Measurements from ENCODE around the gene ARSB.

ARSB gene

GRCh38 chr5:79005936-79006631, 21.0 kb upstream of the ARSB start:
- no peak for DNase-seq (ENCODE audit: low read depth in 1 of 2, low spot score in 1 of 2)
- Histone ChIP-seq H3K27ac (replicated peaks) (no peak overlapping the region), H3K4me3 (replicated peaks; ENCODE audit: insufficient read depth, low read length) (no peak overlapping the region), H3K27me3 (ENCODE audit: insufficient read depth, poor library complexity, severe bottlenecking) (no peaks in the 10 kb centered on the region)
- TF ChIP-seq SPI1 (IDR thresholded peaks at IDR 0.05; ENCODE audit: borderline replicate concordance, low read depth) (no peak), POLR2AphosphoS5 (IDR thresholded peaks at IDR 0.05; ENCODE audit: low read depth) (no peak), CTCF (IDR thresholded peaks at IDR 0.05; ENCODE audit: insufficient read depth, low read length) (no peak), GABPA (IDR thresholded peaks at IDR 0.05; ENCODE audit: low read depth) (no peak), REST (IDR thresholded peaks at IDR 0.05; ENCODE audit: insufficient replicate concordance, low read depth) (no peak)

GRCh38 chr5:79005151-79005550, 20.0 kb upstream of the ARSB start:
- TF ChIP-seq SPI1 (IDR thresholded peaks at IDR 0.05; ENCODE audit: borderline replicate concordance, low read depth) = no peak
- no peak for TF ChIP-seq POLR2AphosphoS5 (IDR thresholded peaks at IDR 0.05; ENCODE audit: low read depth)
- no peak for TF ChIP-seq CTCF (IDR thresholded peaks at IDR 0.05; ENCODE audit: insufficient read depth, low read length)
- no peak for TF ChIP-seq GABPA (IDR thresholded peaks at IDR 0.05; ENCODE audit: low read depth)
- no peak for TF ChIP-seq REST (IDR thresholded peaks at IDR 0.05; ENCODE audit: insufficient replicate concordance, low read depth)
- no peaks in the 10 kb centered on the region for H3K27me3 ChIP-seq (ENCODE audit: insufficient read depth, poor library complexity, severe bottlenecking)
- no peak overlapping the region for H3K4me3 ChIP-seq (replicated peaks; ENCODE audit: insufficient read depth, low read length)
- DNase-seq (ENCODE audit: low read depth in 1 of 2, low spot score in 1 of 2) = no peak
- no peak overlapping the region for H3K27ac ChIP-seq (replicated peaks)

- Histone ChIP-seq H3K27ac (replicated peaks) (no peak overlapping the region), H3K4me3 (replicated peaks; ENCODE audit: insufficient read depth, low read length) (no peak overlapping the region), H3K27me3 (ENCODE audit: insufficient read depth, poor library complexity, severe bottlenecking) (no peaks in the 10 kb centered on the region)
- TF ChIP-seq CTCF (IDR thresholded peaks at IDR 0.05; ENCODE audit: insufficient read depth, low read length) (no peak), SPI1 (IDR thresholded peaks at IDR 0.05; ENCODE audit: borderline replicate concordance, low read depth) (no peak), GABPA (IDR thresholded peaks at IDR 0.05; ENCODE audit: low read depth) (no peak), REST (IDR thresholded peaks at IDR 0.05; ENCODE audit: insufficient replicate concordance, low read depth) (no peak), POLR2AphosphoS5 (IDR thresholded peaks at IDR 0.05; ENCODE audit: low read depth) (no peak)
- no peak for DNase-seq (ENCODE audit: low read depth in 1 of 2, low spot score in 1 of 2)
Measured at GRCh38 chr5:79002374-79002773, 17.3 kb upstream of the ARSB start.
